ENCODE results near the gene FAM90A26.
"Not testable (repeated sequence)": the region's sequence is repeated elsewhere in the genome, so short reads cannot be mapped to it uniquely, and the experiment has no call there.

FAM90A26 gene

DNA sequence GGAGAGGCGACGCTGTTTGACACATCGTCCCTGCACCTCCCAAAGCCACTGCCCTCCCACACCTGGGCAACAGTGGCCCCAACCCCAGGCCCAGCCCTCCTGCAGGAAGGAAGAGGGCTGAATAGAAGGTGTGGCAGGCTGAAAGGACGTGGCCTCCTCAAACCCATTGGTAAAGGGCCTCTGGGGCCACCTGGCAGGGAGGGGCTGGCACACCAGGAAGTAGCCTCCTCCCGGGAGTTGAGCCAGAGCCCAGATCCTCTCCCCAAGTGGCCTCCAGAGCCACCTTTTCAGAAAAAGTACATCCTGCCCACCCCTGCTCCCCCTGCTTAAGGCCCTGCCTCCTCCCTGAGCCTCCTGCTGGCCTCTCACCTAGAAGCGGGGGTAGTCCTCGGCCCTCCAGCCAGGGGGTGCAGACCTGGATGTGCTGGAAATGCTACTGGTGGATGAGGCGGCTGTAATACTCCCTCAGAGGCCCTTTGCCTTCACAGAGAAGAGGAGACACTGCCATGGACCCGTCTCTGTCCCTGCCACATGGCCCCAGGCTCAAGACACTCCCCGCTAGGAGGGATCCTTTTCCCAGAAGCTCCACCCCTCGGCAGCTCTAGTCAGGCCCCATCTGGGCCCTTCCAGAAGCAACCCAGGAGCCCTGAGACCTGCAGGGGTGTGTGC is at the start of gene FAM90A26:
FAM90A26 (plus strand) TSS at position 619 of the 669 bp plus-strand sequence. CDS start 2,764 bp downstream, outside the sequence.
- not testable (repeated sequence) for H3K27me3 ChIP-seq (ENCODE audit: control insufficient read depth, insufficient read depth, low read length); H3K9ac ChIP-seq (ENCODE audit: low read length); H3K4me3 ChIP-seq (ENCODE audit: low read depth, low read length); H3K9me3 ChIP-seq (ENCODE audit: control insufficient read depth, insufficient read depth, low read depth, low read length); H3K36me3 ChIP-seq (ENCODE audit: control insufficient read depth, insufficient read depth, low read length); H3K4me1 ChIP-seq (ENCODE audit: control insufficient read depth, insufficient read depth, low read length); H3K27ac ChIP-seq (ENCODE audit: low read depth, low read length)

DNA sequence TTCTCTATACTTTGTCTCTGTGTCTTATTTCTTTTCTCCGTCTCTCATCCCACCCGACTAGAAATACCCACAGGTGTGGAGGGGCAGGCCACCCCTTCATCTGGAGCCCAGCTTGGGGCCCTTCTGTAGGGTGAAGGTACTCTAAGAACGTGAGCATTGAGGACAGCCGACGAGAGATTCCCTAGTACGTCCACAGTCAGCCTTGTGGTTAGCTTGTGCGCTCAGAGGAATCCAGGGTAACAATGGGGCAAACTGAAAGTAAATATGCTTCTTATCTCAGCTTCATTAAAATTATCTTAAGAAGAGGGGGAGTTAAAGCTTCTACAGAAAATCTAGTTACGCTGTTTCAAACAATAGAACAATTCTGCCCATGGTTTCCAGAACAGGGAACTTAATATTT is 47.5 kb upstream of the FAM90A26 start:
- H3K27ac ChIP-seq (ENCODE audit: low read depth, low read length); H3K27me3 ChIP-seq (ENCODE audit: control insufficient read depth, insufficient read depth, low read length); H3K4me1 ChIP-seq (ENCODE audit: control insufficient read depth, insufficient read depth, low read length); H3K9me3 ChIP-seq (ENCODE audit: control insufficient read depth, insufficient read depth, low read depth, low read length); H3K36me3 ChIP-seq (ENCODE audit: control insufficient read depth, insufficient read depth, low read length); H3K9ac ChIP-seq (ENCODE audit: low read length); H3K4me3 ChIP-seq (ENCODE audit: low read depth, low read length): not testable (repeated sequence)

GRCh38 chr4:9123572-9124007 is 46.6 kb upstream of the FAM90A26 start:
- H3K36me3 ChIP-seq (ENCODE audit: control insufficient read depth, insufficient read depth, low read length); H3K4me1 ChIP-seq (ENCODE audit: control insufficient read depth, insufficient read depth, low read length); H3K27ac ChIP-seq (ENCODE audit: low read depth, low read length); H3K9me3 ChIP-seq (ENCODE audit: control insufficient read depth, insufficient read depth, low read depth, low read length); H3K9ac ChIP-seq (ENCODE audit: low read length); H3K27me3 ChIP-seq (ENCODE audit: control insufficient read depth, insufficient read depth, low read length); H3K4me3 ChIP-seq (ENCODE audit: low read depth, low read length): not testable (repeated sequence)

- not testable (repeated sequence) for H3K9ac ChIP-seq (ENCODE audit: low read length); H3K27me3 ChIP-seq (ENCODE audit: control insufficient read depth, insufficient read depth, low read length); H3K36me3 ChIP-seq (ENCODE audit: control insufficient read depth, insufficient read depth, low read length); H3K9me3 ChIP-seq (ENCODE audit: control insufficient read depth, insufficient read depth, low read depth, low read length); H3K27ac ChIP-seq (ENCODE audit: low read depth, low read length); H3K4me3 ChIP-seq (ENCODE audit: low read depth, low read length); H3K4me1 ChIP-seq (ENCODE audit: control insufficient read depth, insufficient read depth, low read length)
Observed at GRCh38 chr4:9125601-9126161, 44.5 kb upstream of the FAM90A26 start.

GRCh38 chr4:9131420-9131819 is 38.8 kb upstream of the FAM90A26 start:
- H3K27ac ChIP-seq (ENCODE audit: low read depth, low read length); H3K27me3 ChIP-seq (ENCODE audit: control insufficient read depth, insufficient read depth, low read length); H3K36me3 ChIP-seq (ENCODE audit: control insufficient read depth, insufficient read depth, low read length); H3K9me3 ChIP-seq (ENCODE audit: control insufficient read depth, insufficient read depth, low read depth, low read length); H3K4me1 ChIP-seq (ENCODE audit: control insufficient read depth, insufficient read depth, low read length); H3K9ac ChIP-seq (ENCODE audit: low read length); H3K4me3 ChIP-seq (ENCODE audit: low read depth, low read length): not testable (repeated sequence)

DNA sequence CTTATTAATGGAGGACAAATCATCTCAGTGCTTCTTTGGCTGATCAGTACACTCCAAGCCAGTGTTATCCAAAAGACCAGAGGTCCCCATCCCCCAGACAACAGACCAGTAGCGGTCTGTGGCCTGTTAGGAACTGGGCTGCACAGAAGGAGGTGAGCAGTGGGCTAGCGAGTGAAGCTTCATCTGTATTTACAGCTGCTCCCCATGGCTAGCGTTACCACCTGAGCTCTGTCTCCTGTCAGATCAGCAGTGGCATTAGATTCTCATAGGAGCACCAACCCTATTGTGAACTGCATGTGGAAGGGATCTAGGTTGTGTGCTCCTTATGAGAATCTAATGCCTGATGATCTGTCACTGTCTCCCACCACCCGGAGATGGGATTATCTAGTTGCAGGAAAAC is 37.4 kb upstream of the FAM90A26 start:
- H3K4me3 ChIP-seq (ENCODE audit: low read depth, low read length); H3K9ac ChIP-seq (ENCODE audit: low read length); H3K27ac ChIP-seq (ENCODE audit: low read depth, low read length); H3K4me1 ChIP-seq (ENCODE audit: control insufficient read depth, insufficient read depth, low read length); H3K27me3 ChIP-seq (ENCODE audit: control insufficient read depth, insufficient read depth, low read length); H3K9me3 ChIP-seq (ENCODE audit: control insufficient read depth, insufficient read depth, low read depth, low read length); H3K36me3 ChIP-seq (ENCODE audit: control insufficient read depth, insufficient read depth, low read length): not testable (repeated sequence)

GRCh38 chr4:9134011-9134410 is 36.2 kb upstream of the FAM90A26 start:
- H3K9ac ChIP-seq (ENCODE audit: low read length); H3K27me3 ChIP-seq (ENCODE audit: control insufficient read depth, insufficient read depth, low read length); H3K4me3 ChIP-seq (ENCODE audit: low read depth, low read length); H3K27ac ChIP-seq (ENCODE audit: low read depth, low read length); H3K36me3 ChIP-seq (ENCODE audit: control insufficient read depth, insufficient read depth, low read length); H3K9me3 ChIP-seq (ENCODE audit: control insufficient read depth, insufficient read depth, low read depth, low read length); H3K4me1 ChIP-seq (ENCODE audit: control insufficient read depth, insufficient read depth, low read length): not testable (repeated sequence)

DNA sequence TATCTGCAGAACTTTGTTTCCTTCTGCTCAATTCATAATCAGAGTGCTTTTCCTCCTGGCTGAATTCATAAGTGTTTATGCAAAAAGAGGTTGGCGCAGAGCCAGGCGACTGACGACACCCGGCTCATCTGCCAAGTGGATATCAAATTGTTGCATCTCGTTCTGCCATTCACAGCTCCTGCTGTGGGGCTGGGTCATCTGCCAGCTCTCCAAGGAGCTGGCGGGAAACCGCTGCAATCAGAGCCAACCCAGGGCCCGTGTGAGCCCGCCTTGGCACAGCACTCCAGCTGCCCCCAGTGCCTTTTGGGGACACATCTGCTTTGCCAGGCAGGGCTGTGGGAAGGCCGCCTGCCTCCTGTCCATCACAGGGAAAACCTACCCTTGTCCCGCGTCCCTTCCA is 35.7 kb upstream of the FAM90A26 start:
- not testable (repeated sequence) for H3K9me3 ChIP-seq (ENCODE audit: control insufficient read depth, insufficient read depth, low read depth, low read length); H3K4me1 ChIP-seq (ENCODE audit: control insufficient read depth, insufficient read depth, low read length); H3K27ac ChIP-seq (ENCODE audit: low read depth, low read length); H3K36me3 ChIP-seq (ENCODE audit: control insufficient read depth, insufficient read depth, low read length); H3K27me3 ChIP-seq (ENCODE audit: control insufficient read depth, insufficient read depth, low read length); H3K4me3 ChIP-seq (ENCODE audit: low read depth, low read length); H3K9ac ChIP-seq (ENCODE audit: low read length)

GRCh38 chr4:9141050-9141449 is 29.2 kb upstream of the FAM90A26 start:
- not testable (repeated sequence) for H3K4me1 ChIP-seq (ENCODE audit: control insufficient read depth, insufficient read depth, low read length); H3K9me3 ChIP-seq (ENCODE audit: control insufficient read depth, insufficient read depth, low read depth, low read length); H3K4me3 ChIP-seq (ENCODE audit: low read depth, low read length); H3K27me3 ChIP-seq (ENCODE audit: control insufficient read depth, insufficient read depth, low read length); H3K9ac ChIP-seq (ENCODE audit: low read length); H3K36me3 ChIP-seq (ENCODE audit: control insufficient read depth, insufficient read depth, low read length); H3K27ac ChIP-seq (ENCODE audit: low read depth, low read length)

DNA sequence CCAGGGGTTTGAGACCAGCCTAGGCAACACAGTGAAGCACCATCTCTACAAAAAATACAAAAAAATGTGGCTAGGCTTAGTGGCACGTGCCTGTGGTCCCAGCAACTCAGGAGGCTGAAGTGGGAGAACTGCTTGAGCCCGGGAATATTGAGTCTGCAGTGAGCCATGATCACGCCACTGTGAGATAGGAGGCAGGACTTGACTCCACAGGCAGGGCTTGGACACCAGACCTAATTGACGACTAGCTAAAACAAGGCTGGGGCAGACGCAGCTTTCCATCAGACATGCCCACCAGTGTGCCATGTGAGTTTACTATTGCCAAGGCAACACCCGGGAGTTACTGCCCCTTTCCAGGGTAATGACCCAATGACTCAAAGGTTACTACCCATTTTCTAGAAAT is 27.4 kb upstream of the FAM90A26 start:
- not testable (repeated sequence) for H3K27ac ChIP-seq (ENCODE audit: low read depth, low read length); H3K9me3 ChIP-seq (ENCODE audit: control insufficient read depth, insufficient read depth, low read depth, low read length); H3K36me3 ChIP-seq (ENCODE audit: control insufficient read depth, insufficient read depth, low read length); H3K27me3 ChIP-seq (ENCODE audit: control insufficient read depth, insufficient read depth, low read length); H3K4me3 ChIP-seq (ENCODE audit: low read depth, low read length); H3K4me1 ChIP-seq (ENCODE audit: control insufficient read depth, insufficient read depth, low read length); H3K9ac ChIP-seq (ENCODE audit: low read length)

GRCh38 chr4:9143421-9144080 is 26.7 kb upstream of the FAM90A26 start:
- no peaks in the 10 kb centered on the region for H3K4me1 ChIP-seq (ENCODE audit: control insufficient read depth, insufficient read depth, low read length)
- no peaks in the 10 kb centered on the region for H3K9me3 ChIP-seq (ENCODE audit: control insufficient read depth, insufficient read depth, low read depth, low read length)
- H3K4me3 ChIP-seq (ENCODE audit: low read depth, low read length), result no peak overlapping the region

More at GRCh38 chr4:9143421-9144080, 26.7 kb upstream of the FAM90A26 start:
- no peak overlapping the region for H3K9ac ChIP-seq (ENCODE audit: low read length)
- peaks cover 3% of the 10 kb centered on the region for H3K36me3 ChIP-seq (ENCODE audit: control insufficient read depth, insufficient read depth, low read length)
- H3K27me3 ChIP-seq (ENCODE audit: control insufficient read depth, insufficient read depth, low read length), result no peaks in the 10 kb centered on the region
- H3K27ac ChIP-seq (ENCODE audit: low read depth, low read length), result no peak overlapping the region

Data from HUES6 (cell line).